Islet precursor cell (in vitro differentiated cells): ENCODE measurements around the gene BANF2.

Experiments
- DNase-seq: peaks from one replicate; pipeline ENCODE4 v3.0.0-alpha.2; 2018

Gene BANF2

DNA sequence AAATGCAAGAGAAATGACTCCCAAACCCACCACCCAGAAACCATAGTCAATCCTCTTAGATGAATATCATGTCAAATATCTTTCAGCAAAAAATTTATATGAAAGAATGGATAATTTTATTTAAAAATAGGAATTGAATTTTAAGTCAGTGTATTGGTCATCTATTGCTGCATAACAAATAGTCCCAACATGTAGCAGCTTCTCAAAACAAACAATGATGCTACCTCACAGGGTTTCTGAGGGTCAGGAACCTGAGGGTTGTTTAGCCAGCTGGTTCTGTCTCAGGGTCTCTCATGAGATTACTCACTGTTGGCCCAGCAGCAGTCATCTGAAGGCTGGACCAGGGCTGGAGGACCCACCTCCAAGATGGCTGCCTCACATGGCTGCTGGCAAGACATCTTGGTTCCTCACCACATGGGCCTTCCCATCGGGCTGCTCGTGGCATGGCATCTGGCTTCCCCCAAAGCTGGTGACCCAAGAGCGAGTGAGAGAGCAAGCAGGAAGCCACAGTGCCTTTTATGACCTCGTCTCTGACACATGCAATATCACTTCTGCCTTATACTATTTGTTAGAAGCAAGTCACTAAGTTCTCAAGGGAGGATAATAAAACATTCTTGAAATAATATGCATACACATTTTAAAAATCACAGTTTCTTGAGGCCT, 36.3 kb downstream of the BANF2 start:
- DNase-seq: no peak

DNA sequence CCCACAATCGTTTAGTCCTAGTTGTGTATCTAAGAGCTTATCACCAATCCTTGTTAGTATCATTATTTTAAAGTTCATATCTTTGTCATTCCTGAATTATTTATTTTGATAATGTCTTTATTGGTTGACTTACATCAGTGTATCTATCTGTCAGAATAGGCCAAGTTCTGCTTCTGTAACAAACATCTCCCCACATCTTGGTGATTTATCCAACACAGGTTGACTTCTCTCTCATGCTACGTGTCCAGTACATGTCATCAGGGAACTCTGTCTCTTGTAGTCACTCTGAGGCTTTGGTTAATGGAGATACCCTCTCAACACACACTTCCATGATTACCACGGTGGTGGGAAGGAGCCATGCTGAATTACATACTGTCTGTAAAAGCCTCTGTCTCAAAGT, 38.4 kb downstream of the BANF2 start:
- DNase-seq: no peak

DNA sequence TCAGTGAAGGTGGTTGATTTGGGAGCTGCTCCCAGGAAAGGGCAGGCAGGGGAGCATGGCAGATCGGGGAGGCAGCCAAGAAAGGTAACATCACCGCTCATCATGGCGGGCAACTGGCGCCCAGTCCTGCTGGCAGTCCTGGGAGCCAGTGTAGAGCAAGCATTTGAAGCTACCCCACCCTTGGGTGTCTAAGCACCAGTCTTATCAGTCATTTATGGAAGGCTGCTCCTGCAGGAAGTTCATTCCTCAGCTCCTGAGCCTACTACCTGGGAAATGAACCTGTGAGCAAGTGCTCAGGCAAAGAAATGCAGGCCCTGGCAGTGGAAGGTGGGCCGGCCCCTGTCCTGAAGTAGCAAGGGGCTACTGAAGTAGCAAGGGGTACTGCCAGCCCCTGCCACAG, 41.5 kb downstream of the BANF2 start:
- no peak for DNase-seq

DNA sequence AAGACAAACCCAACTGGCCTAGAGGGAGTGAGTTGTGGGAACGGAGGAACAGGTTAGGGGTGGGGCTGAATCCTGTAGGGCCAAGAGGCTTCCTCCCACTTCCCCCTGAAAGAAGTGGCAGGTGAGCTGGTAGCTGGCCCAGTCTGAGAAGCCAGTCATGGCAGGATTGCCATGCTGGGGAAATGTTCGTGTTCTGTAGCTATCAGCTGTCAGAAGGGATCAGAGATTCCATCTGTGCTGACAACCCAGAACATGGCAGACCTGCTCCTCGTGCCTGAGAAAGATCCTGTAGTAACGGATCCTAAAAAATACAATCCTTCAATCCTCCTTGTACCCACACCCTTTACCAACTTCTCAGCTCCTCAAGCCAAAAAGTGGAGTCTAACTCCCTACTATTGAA, 43.0 kb downstream of the BANF2 start:
- no peak for DNase-seq

DNA sequence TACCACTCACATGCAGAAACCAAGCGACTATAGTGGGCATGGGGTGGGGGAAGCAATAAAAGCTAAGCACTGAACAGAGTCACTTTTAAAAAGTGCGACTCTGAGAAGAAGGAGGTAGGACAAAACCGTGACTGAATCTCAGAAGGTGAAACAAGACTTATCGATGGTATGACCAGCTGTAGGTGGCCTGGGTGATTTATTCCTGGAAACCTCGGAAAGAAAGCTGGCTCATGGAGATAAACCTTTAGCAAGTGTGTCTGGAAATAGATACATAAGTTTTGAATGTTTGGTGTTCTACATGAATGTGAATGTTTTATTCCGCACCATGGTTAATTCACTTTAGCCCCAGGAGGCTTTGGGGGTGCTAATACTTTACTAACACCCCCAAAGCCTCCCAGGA, 43.9 kb downstream of the BANF2 start:
- DNase-seq: no peak

DNA sequence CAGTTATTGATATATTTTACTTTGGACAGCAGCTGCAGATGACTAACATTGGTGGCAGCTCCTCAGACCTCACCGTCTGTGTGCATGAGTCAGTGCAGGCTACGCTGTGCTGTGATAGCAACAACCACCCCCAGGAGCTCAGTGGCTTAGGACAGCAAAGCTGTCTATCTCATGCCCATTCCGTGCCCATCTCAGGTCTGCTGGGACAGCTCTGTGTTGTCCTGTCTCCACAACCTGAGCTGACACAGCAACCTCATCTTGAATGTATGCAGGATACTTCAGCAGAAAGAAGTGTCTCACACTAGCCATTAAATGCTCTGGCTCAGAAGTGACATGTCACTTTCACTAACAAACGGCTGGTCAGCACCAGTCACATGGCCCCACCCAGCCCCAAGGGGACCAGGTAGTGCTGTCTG, 47.7 kb downstream of the BANF2 start:
- peak; percentile 75 for DNase-seq

DNA sequence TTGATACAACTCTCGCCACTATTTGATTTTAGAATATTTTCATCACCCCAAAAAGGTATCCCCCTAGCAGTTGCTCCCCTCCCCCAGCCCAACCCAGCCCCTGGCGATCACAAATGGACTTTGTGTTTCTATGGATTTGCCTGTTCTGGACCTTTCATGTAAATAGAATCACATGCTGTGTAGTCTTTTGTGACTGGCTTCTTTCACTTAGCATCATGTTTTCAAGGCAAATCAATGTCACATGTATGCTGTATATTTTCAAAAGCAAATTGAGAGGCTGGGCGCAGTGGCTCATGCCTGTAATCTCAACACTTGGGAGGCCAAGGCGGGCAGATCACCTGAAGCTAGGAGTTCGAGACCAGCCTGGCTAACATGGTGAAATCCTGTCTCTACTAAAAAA, 48.5 kb downstream of the BANF2 start:
- no peak for DNase-seq

DNA sequence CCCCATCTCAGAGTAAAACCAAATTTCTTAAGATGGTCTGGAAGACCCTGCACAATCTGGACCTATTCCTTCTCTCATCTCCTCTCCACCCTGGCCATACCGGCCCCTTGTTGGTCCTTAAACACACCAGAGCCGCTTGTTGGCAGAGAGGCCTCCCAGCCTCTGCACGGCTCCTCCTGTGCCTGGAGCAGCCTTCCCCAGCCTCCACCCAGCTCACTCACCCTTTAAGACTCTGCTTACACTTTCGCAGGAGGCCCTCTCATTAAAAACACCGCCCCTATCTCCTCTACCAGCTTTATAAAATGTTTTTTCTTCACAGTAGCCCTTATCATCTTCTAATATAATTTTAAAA, 49.8 kb downstream of the BANF2 start:
- DNase-seq: no peak

DNA sequence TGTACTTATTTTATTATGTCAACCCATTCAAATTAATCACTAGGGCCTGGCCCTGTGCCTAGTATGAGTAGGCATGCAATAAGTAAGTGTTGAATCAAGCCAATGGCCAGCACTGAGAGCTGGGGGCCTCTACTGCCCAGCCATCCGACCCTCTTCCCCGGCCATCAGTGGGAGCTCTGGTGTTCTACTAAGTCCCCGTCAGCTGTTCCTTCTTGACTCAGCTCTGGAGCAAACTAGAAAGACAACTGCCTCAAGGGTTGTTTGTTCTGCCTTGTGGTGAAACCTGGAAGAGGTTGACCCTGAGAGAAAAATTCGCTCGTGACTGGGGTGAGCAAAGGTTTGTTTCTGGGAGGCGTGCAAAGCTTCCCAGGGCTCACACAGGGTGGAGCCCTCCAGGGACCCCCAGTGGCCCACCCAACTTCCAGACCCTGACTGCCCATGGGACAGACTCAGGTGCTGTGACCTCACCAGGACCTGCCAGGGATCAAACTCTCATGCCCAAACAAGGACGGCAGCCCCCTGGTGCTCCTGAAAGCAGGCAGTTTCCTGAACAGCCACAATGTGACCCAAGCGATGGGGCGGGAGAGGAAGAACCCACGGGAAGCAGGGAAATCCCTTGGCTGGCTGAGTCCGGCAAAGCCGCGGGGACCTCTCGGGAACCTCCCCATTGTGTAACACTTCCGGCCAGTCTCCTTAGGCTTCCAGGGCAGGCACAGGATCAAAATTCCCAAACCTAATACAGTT, 50.4 kb downstream of the BANF2 start:
- DNase-seq: no peak

DNA sequence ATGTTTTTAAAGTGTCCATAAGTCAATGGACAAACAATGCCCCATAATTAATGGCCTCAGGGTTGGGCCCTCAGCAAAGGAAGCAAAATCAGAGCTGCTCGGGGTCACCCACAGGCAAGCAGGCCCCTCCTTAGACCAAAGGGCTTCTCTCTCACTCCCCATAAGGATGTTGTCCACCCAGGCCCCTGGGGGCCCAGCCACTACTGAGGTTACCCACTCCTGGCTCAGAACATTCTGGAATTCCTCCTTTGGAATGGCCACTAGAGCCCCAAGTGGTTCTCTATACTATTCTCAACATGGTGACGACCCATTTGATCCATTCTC, 50.9 kb downstream of the BANF2 start:
- DNase-seq: no peak

DNA sequence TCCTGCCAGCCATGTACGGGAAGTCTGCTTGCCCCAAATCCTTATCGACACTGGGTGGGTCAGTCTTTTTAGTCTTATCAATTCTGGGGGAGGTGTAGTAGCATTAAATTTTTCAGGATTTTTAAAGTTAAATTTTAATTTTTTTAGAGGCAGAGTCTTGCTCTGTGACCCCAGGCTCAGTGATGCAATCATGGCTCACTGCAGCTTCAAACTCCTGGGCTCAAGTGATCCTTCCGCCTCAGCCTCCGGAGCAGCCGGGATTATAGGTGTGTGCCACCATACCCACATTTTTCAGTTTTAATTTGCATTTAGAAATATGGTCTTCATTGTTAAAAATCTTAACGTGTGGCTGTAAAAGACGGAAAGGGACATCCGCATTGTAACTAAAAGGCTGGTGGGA, 51.9 kb downstream of the BANF2 start:
- no peak for DNase-seq

DNA sequence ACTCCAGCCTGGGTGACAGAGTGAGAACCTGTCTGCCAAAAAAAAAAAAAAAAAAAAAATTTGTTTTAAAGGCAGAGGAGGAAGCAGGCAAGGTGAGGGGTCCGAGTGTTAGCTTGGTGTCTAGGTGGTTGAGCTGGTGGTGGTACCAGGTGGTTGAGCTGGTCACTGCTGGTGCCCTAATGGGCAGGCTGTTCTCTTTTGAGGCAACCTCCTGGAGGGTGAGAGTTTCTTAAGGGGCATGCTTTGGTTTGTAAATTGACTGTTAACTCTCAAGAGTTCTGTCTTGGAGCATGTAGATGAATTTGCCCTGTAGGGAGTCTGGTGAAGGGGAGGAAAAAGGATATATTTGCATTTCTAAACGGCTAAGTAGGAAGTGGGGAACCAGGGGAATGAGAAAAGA, 52.7 kb downstream of the BANF2 start:
- no peak for DNase-seq

DNA sequence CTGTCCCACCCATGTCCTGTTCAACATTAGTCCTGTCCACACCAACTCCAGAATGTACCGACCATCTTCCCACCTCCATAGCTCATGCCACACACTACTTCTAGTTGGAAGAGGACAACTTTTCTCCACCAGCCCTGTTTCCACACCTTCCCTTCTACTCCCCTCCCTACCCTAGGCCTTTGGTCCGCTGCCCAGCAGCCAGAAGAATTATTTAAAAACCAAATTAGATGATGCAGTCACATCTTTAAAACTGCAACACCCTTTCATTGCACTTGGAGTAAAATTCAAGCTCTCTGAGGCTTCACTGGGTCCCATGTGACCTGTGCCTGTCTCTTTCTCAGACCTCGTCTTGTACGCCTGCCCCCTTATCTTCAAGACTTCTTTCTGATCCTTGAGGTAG, 53.8 kb downstream of the BANF2 start:
- DNase-seq: no peak

DNA sequence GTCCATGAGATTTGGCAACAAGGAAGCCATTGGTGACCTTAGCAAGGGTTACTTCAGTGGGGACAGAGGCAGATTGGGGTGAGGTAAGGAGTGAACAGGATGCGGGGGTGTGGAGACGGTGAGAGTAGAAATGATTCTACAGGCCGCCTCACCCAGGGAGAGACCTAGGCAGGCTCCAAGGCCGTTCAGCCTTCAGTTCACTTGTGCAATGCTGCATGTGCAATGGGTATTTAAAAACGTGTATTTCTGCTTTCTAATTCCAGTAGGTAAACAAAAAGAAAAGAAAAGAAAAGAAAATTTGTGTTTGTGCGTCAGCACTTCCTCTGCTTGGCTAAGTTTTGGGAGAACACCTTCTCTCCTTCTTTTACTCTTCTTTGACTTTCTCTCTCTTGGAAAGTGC, 56.8 kb downstream of the BANF2 start:
- no peak for DNase-seq

DNA sequence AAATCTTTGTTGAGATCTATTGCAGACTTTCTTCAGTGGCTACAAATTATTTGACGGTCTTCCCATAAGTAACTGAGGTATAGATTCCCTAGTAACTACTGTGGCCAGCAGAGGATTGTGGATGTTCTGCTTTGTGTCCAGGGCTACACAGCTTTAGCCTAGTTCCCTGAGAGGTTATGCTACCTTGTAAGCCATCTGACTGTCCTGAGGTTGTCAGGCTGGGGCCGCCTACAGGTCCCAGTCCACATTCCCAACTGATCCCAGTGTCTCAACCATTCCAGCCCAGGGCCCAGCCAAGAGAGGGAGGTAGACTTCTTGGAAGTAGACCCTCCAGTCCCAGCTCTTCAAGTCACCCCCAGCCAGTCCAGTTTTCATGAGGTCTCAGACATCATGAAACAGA, 57.7 kb downstream of the BANF2 start:
- DNase-seq: no peak

DNA sequence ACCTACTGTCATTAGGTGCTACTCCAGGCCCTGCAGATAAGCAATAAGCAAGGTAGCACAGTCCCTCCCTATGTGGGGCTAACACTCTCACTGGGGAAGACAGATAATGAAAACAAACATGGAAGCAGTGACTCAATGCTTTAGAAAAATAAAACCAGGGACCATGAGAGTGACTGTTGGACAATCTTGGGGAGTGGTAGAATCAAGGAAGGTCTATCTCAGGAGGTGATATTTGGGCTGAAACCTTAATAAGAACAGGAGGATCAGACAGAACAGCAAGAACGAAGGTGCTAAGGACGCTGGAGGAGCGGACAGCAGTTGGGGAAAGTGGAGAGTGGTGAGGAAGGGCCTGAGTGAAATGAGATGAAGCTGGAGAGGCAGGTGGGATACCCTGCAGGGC, 58.2 kb downstream of the BANF2 start:
- no peak for DNase-seq

DNA sequence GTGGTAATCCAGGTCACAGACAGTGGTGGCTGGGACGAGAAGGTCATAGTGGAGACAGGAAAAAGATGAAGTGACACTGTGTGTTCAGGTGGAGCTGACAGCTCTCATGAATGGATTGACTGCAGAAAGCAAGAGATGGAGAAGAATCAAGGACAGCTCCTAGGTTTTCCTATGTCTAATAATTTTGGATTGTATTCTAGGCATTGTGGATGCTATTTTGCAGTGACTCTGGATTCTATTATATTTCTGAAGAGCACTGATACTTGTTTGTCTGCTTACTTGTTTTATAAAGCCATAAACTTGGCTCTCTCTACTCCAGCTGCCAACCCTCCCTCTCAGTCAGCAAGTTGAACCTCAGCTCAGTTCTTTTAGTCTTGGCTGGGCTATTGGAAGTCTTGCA, 58.7 kb downstream of the BANF2 start:
- no peak for DNase-seq

DNA sequence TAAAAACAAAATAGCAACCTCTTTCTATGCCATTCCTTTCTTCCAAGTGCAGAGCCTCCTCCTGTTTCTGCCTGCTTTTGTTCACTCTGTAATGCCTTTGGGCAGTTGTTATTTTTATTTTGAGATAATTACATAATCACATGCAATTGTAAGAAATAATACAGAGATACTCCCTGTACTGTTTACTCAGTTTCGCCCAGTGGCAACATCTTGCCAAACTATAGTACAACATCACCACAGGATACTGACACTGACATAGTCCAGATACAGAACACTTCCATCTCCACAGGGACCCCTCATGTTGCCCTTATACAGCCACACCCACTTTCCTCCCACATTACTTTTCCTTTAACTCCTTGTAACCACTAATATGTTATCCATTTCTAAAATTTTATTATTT, 59.7 kb downstream of the BANF2 start:
- no peak for DNase-seq

DNA sequence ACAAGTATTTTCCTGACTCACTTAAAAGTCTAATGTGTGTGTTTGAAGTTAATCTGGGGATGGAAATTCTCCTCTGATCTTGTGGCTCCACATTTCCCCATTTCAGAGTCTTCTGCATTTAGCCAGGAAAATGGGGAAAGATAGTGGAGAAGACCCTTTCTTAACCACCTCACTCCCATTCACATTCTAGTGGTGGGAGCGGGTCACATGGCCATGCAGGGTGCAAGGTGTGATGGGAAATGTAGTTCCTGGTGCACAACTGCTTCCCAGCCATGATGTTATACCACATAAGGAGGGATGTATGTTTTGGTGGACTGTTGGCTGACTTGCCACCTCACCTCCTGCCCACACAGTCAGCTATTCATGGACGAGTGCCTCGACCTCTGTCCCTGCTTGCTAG, 61.8 kb downstream of the BANF2 start:
- no peak for DNase-seq

DNA sequence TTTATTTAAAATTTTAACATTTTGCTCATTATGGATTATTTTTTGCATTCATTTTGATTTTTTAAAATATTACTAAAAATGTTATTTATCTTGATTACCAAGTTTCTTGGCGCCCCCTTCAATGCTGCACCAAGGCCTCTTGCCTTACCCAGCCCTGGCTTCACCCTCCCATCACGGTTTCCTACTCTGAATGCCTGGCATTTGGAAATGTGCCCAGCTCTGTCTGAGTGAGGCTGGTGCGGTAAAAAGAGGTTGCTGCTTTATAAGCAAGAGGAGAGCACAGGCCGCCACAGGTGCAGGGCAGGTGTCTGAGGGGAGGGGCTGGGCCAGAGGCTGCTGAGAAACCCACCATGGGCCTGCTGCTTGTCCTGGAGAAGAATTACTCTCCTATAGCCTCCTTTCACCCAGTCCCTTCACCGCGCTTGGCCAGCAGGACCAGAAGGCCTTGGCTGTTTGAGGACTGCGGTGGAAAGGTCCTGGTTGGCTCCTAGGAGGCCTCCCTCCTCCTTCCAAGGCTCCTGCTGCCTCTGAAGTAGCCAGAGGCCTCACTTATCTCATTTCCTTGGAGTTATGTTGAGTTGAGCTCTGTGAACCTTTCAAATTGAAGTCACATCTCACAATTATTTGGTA, 62.6 kb downstream of the BANF2 start:
- no peak for DNase-seq

DNA sequence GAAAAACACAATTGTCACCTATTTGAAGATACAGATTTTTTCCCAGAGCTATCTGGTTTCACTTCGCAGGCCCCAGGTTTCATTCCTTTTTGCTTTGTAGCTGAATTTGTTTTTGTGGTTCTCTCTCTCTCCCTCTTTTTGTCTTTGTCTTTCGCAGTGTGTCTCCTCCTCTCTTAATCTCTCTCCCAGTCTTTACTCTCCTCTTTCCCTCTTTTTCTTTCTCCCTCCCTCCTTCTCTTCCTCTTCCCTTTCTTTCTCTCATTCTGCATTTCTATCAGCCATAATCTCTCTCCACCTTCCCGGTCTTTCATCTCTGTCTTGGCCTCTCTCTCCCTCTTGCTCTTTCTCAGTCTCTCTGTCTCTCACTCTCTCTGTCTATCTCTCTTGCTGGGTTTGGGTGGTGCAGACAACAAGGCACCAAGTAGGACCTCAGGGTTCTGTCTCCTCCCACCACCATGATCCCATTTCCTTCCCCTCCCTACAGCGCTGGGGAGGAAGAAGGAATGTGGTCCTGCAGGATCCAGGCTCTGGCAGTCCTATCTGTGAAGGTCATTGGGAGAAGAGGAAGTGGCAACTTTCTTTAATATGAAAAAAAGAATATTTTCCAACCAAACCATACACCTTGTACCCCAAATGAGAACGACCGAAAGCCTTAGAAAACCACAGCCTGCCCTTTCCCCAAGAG, 63.2 kb downstream of the BANF2 start:
- peak; percentile 81 for DNase-seq

DNA sequence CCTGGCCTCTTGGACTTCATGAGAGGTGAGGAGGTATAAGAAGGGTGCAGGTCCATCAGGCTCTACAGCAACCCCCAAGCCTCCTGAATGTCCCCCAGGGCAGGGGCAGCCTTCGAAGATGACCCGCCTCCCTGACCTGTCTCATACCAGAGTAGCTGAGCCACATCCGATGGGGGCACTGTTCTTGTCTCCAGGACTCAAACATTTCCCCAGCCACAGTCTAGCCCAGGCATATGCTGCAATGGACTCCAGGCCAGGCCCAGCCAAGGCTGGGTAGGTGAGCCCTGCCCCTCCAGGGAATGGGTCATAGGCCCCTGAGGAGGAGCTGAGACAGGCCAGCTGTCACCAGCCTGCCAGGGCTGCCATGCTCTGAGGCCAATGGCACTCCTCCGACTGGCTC, 65.3 kb downstream of the BANF2 start:
- DNase-seq: peak; percentile 61

DNA sequence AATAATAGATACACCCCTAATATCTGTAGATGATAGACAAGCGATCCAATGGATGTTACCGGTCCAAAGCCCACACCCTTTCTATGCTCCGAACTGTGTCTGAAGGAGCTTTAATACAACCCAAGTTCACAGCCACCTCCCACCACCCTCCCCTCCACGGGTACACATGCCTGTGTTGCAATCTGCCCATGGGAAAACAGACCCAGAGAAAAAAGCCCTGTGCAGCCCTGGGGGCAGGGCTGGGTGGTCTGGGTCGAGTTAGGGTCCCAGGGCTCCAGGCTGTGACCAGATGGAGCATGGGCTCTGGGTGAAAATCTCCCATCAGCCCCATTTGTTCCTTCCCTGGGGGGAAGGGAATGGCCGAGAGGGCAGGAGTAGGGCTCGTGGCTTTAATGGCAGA, 65.8 kb downstream of the BANF2 start:
- DNase-seq: no peak

DNA sequence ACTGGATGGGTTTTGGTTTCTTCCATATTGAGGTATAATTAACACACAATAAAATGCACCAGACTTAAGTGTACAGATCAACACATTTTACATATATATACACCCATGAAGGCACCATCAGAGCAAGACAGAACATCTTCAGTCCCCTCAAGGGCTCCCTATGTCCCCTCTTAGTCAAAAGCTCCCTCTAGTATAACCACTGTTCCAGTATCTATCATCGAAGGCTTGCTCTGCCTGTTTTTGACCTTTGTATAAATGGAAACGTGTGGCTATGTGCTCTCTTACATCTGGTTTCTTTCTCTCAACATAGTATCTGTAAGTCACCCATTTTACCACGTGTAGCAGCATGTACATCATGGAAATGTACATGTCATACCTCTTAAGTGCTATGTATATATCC, 66.5 kb downstream of the BANF2 start:
- DNase-seq: no peak
